Activated CD4-positive, alpha-beta T cell treated with anti-CD3 and anti-CD28 coated beads, Interleukin-2, amount 50 U/mL, for 4 hours (primary cell): Measurements from ENCODE around the gene PDE8B.

Experiments used
- DNase-seq, 2 experiments: peaks; one replicate each; pipeline ENCODE4 v3.0.0-alpha.2; 2020

Gene PDE8B

DNA sequence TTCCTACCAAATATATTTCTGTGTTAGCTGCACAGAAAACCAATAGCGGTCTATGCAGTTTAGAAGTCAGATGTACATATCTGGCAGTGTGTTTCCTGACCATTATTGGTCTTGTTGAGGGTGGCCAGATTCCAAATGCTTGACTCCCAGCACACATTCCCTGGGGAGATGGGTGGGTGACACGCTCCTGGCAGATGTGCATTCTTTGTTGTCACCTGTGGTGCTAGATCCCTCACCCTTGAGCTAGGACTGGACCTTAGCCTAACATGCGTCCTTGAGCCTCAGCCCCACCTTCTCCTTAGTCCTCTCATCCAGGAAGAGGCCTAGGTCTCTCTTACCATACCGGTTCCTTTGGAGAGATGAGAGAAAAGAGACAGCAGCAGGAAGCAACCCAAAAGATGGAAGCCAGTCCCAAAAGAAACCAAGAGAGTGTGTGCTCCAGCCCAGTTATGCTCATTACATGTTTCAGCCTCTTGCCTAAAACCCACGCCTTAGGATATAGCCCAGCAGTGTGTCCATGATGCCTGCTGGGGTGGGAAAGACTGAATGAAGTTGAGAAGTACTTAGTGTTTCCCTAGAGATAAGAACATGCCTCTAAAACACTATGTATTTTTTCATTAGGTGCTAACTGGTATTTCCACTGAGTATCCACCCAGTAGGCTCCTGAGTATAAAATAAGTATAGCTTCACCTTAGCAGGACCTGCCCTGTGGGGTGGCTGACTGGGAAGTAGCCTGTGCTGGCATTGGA lies 116.7 kb downstream of the PDE8B start:
- DNase-seq = no peak

GRCh38 chr5:77328930-77329647 lies 118.6 kb downstream of the PDE8B start:
- no peak for DNase-seq

DNA sequence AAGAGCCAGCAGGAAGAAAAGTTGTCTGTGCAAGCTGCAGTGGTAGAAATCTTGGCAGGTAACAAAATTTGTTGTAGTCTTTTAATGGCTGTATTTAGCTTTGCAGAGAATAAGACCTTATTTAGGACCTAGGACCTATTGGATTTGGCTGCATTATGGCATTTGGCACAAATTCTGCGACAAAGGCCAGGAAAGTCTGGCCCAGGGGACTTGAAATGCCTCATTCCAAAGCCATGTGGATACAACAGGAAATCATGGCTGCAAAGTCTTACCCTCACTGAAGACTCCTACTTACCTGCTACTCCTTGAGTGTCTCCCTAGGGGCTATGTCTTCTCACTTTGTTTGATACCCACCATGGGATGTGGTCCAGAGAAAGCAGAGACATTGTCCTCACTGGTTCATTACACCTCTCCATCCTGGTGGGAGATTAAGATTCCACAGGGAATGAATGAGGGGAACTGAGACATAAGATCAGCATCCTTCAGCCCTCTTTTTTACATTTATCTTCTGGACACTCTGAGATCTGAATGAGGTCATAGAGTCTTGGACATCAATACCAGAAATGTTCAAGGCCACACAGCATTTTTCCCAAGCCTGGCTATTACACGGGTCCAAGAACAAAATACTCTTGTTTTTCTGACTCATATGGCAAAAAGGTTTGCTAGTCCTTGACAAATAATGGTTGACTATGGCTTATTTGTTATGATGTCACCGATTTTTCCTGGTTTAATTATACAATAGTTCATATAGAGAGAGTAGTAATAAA lies 119.4 kb downstream of the PDE8B start:
- no peak for DNase-seq

DNA sequence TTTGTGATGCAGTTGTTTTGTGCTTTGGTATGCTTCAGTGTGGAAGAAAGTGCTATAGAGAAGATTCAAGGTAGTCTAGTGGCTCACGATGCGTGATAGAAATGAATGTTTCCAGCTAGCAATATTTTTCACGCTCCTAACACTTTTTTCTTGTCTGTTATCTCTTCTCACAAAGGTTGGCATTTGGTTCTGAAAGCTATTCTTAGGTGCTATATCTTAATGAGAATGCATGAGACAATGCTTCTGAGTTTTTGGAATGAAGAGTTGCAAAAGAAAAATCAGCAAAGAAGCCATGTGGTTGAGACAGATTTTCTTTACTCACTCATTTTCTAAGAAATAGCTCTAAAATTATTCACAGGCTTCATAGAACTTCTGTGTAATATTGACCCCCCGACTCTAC lies 122.6 kb downstream of the PDE8B start:
- no peak for DNase-seq

- DNase-seq = no peak
Observed at GRCh38 chr5:77333451-77334123, 123.1 kb downstream of the PDE8B start.

DNA sequence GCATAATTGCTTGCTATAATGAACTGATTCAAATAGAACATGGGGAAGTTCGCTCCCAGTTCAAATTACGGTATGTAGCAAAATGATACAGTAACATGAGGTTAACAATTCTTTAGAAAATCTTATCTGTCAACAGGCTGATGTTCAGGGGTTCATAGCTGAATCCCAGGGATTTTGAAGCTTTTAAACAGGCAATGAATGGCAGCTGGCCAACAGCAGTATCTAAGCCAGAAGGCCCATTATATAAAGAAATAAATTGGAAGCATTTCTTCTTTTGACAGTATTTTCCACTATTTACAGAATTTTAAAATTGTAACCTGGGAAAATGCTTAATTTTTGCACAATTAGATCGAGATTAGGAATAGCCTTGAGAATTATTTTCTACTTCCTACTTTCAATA lies 126.8 kb downstream of the PDE8B start:
- no peak for DNase-seq

- DNase-seq = no peak
Observed at GRCh38 chr5:77337686-77338085, 127.2 kb downstream of the PDE8B start.

DNA sequence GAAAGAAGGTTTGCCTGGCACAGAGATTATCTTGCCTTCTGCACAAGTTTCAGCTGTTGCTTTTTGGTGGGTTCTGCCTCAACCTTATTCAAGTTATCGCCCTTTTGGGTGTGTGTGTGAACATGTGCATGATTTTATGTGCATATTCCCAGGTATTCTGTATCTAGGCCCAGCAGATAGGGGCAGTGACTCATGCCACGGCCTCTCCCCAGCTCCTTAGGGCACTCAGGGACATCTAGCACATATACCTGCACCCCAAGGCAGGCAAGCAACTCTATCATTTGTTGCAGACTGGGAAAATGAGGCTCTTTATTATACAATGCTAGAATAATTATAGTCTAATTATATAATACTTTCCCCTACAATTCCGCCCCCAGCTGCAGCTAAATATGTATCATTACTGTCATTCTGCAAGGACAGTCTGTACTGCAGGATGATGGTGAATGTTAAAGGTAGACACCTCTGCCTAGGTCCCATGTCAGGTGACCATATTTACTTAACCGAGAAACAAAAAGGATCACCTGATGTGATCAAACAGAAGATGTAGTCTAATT lies 128.9 kb downstream of the PDE8B start:
- no peak for DNase-seq

DNA sequence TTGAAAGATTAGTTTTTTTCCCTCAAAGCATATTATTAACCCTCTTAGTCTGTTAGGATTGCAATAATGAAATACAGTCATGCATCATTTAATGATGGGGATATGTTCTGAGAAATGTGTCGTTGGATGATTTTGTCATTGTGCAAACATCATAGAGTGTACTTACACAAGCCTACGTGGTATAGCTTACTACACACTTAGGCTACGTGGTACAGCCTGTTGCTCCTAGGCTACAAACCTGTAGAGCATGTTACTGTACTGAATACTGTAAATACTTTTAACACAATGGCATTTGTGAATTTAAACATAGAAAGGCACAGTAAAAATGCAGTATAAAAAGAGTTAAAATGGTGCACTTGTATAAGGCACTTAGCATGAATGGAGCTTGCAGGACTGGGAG lies 132.7 kb downstream of the PDE8B start:
- no peak for DNase-seq

DNA sequence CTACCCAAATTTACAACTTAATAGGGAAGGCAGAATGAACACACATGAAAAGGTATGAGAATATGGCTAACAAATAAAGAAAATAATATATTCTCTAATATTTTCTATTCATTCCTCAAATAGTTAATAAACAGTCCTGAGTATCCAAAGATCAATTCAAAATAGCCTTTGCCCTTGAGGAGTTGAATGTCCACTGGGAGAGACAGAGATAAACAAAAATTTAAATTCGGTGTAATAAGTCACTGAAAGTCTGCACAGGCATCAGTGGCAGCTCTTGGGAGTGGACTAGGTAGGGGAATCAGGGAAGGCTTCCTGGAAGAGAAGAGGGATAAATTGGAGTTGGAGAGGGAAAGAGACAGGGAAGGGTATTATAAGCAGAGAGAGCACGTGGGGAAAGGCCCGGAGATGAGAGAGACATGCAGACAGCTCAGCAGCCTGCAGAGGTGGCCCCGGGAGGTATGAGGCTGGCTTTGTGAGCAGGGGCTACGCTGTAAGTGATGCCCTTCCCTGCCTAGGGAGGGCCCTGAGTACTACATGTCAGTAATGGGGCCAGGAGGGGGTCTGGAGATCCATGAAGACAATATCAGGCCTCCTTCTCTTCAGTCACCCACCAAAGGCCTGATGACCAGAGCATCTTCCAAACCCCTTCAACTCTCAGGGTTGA lies 137.1 kb downstream of the PDE8B start:
- no peak for DNase-seq

GRCh38 chr5:77353251-77353650 lies 142.8 kb downstream of the PDE8B start:
- no peak for DNase-seq

DNA sequence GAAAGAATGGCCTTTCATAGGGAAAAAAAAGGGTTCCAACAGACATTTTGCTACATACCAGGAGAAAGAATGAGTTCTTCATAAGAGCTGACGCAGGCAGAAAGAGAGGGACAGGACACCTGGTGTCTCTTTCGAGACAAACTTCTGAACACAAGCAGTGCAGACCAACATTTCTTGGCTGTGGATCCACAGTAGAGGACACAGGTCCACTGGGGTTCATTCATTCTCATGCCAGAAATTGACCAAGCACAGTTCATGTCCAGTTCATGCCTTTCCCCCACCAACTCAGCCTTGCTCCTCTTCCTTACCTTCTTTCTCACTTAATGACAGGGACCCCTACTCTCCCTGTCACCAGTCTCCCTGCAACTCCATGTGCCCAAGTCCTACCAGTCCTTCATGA lies 144.0 kb downstream of the PDE8B start:
- no peak for DNase-seq

DNA sequence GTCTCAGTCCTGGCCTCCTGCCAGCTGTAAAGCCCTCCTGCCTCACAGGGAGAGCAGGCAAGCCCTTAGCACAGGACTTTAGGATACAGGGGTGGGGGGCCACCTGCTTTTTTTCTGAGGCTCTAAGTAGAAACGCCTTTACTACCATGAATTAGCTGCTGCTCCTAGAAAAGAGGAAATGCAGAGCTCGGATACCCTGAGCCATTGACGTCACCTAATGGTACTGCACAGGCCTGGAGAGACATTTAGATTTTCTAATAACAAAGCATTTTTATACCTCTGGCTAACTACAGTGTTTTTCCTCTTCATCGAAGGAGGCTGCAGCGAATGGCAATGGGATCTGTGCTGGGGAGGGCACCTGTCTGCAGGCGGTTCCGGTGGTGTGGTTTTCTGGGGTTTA lies 144.6 kb downstream of the PDE8B start:
- DNase-seq = no peak

DNA sequence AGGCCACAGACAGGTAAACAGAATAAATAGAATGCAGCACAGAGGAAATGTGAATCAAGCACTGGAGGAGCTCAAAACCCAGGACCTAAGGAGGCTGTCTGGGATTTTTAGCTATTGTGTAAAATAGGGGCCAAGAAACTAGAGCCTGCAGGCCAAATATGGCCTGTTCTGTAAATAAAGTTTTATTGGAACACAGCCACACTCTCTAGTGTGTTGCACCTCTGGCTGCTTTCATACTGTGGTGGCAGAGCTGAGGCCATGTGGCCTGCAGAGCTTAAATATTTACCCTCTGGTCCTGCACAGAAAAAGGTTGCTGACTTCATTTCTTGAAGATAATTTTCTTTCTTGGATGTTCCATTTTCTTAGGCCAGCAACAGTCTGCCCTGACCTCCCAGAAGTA lies 145.3 kb downstream of the PDE8B start:
- no peak for DNase-seq

DNA sequence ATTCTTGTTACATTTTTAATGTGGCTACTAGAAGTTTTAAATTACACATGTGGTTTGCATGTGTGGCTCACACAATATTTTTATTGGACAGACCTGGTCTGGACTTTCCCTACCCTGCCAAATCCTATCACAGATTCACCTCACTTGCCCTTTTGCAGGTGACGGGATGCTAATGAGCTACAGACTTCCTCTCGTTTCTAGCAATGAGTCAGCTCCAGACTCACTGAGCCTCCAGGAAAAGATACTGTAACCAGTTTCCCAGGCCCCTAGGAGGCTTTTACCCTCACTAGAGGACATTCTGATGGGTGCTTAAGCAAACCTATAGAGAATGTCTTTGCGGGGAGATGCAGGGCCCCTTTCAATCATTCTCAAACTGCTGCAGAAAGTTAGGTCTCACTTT lies 146.3 kb downstream of the PDE8B start:
- DNase-seq = no peak

DNA sequence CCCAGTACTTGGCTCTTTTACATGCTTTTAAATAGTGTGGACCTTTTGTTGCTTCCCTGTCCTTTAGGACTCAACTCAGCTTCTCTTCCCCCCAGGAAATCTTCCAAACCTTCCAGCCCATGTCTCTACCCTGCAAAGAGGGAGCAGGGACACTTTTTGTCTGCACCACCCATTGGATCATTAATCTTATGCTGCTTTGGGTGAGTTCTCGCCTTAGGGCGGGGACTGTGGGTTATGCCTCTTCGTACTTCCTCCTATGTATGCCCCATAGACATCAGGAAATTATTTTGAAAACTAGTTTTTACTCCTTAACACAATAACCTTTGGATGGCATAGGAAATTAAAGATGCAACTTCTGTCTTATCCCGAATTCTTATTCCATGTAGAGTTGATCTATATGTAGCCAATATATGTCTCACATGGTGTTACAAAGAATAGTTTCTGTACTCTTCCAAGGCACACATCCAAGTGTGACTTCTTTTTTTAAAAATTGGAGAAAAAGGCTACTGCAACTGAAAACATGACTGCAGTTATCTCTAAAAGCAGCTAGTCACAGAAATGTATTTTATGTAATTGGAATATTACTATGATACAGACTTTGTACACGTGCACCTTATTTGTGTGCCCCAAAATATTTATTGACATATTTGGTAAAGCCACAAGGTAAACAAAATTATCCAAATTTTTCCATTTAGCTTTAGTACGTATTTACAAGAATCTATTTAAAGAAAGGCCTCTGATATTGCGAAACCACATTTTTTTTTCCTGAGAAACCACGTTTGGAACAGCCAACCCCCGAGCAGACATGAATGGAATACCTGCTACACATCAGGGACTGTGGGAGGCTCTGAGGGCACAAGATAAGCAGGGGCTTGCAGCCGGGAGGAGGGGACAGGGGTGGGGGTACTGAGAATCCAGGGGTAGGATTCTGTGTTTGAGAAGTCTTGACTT lies 148.1 kb downstream of the PDE8B start:
- DNase-seq = no peak

GRCh38 chr5:77359231-77359630 lies 148.8 kb downstream of the PDE8B start:
- DNase-seq = no peak

- no peak for DNase-seq
Observed at GRCh38 chr5:77360381-77360780, 149.9 kb downstream of the PDE8B start.

GRCh38 chr5:77360973-77361372 lies 150.5 kb downstream of the PDE8B start:
- no peak for DNase-seq

- DNase-seq = no peak
Observed at GRCh38 chr5:77366717-77367500, 156.4 kb downstream of the PDE8B start.
